Coronary artery (tissue), 2 donors: ENCODE data around the gene INHBE.
"Not testable (repeated sequence)": the region's sequence is repeated elsewhere in the genome, so short reads cannot be mapped to it uniquely, and the experiment has no call there.

Experiments
- DNase-seq: peaks from one replicate; pipeline ENCODE4 v3.0.0-alpha.2; 2017; ENCODE audit warnings: low spot score
- H3K27ac ChIP-seq, 2 donors: fragments of 200-600 bp; sonication (generic); one replicate each; pipeline ENCODE4 v1.5.1; 2016 to 2019
- H3K4me3 ChIP-seq: fragments of 200-600 bp; sonication (generic); 2 replicates; pipeline ENCODE4 v1.5.1; 2016; ENCODE audit warnings: mild to moderate bottlenecking, moderate library complexity
- CTCF ChIP-seq: fragments of 200-600 bp; sonication (generic); IDR thresholded peaks from one replicate; pipeline ENCODE4 v1.5.1; 2019; ENCODE audit warnings: antibody characterized with exemption

Gene INHBE

DNA sequence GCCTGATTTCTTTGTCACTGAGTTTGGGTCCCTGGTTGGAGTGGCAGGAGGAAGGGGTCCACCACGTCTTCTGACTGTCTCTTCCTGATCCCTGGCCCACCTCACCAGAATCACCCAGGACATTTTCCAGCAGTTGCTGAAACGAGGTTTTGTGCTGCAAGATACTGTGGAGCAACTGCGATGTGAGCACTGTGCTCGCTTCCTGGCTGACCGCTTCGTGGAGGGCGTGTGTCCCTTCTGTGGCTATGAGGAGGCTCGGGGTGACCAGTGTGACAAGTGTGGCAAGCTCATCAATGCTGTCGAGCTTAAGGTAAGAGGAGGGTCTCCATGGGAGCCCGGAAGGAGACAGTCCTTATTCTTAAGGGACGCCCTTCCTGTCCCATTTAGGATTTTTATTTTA is 45.1 kb downstream of the INHBE start:
- no peak for TF ChIP-seq CTCF
- no peak for DNase-seq
- H3K27ac ChIP-seq = no peak overlapping the region
- H3K4me3 ChIP-seq = no peak overlapping the region

DNA sequence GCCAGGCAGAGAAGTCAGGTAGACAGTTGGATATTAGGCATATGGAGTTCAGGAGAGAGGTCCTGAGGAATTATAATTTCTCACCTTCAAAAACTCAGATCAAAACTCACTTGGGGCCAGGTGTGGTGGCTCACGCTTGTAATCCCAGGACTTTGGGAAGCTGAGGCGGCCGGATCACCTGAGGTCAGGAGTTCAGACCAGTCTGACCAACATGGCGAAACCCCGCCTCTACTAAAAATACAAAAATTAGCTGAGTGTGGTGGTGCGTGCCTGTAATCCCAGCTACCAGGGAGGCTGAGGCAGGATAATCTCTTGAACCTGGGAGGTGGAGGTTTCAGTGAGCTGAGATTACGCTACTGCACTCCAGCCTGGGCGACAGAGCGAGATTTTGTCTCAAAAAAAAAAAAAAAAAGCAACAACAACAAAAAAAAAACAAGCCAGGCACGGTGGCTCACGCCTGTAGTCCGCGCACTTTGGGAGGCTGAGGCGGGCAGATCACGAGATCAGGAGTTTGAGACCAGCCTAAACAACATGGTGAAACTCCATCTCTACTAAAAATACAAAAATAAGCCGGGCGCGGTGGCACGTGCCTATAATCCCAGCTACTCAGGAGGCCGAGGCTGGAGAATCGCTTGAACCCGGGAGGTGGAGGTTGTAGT is 47.3 kb downstream of the INHBE start:
- H3K27ac ChIP-seq, H3K4me3 ChIP-seq, DNase-seq: not testable (repeated sequence)

GRCh38 chr12:57506541-57506940 is 51.4 kb downstream of the INHBE start:
- H3K27ac ChIP-seq, H3K4me3 ChIP-seq, DNase-seq: not testable (repeated sequence)
